GM19328 (cell line): ENCODE data around the gene LHFPL3.

Experiments
- ATAC-seq: cut with Tn5 transposase; IDR thresholded peaks from one replicate; pipeline ENCODE4 v1.9.1; 2021; ENCODE audit warnings: mild to moderate bottlenecking, moderate library complexity; ENCODE audit not compliant: unreplicated experiment

LHFPL3 gene

DNA sequence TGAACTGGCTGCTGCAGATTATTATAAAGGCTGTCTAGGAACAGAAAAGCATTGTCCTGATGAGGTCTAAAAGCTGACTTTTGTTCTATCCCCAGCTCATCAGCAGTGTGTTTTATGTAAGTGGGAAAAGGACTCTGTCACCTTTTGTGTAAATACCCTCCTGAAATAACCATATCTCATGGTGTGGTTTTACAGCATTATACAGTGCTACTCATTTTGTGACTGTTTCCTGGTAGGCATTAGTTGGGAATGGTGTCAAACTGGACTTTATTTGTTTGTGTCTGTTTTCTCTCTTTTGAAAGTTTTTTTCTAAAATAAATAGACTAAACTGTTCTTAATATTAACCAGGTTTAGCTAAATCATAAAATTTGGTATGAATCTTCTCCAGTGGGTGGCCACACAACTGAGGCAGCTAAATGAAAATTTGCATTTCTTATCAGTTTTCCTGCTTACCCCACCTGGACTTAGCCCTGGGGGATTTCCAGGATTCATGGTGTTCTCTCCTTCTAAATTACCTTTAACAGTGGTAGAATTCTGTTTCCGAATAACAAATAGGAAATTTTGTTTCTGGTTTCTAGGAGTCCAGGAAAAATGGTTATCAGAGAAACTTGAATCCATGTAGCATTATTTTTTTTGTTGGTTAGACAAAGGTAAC is 140.9 kb downstream of the LHFPL3 start:
- no peak for ATAC-seq

DNA sequence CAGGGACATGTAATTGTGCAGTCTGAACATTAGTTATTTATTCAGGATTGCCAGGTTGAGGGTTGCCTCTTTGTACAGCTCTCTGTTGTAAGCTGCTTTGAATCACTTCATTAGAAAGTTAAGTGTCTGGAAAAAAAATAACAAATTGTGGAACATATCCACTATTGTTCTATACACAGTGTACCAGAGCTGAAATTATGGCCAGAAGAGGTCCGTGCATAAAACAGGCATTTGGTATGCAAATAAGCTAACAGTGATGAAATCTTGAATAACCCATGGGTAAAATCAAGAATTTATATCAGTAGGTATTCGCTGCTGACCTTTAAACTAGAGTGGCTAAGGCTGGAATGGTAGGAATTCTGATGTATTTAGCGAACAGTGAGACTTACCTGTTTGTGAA is 152.1 kb downstream of the LHFPL3 start:
- ATAC-seq, result no peak

DNA sequence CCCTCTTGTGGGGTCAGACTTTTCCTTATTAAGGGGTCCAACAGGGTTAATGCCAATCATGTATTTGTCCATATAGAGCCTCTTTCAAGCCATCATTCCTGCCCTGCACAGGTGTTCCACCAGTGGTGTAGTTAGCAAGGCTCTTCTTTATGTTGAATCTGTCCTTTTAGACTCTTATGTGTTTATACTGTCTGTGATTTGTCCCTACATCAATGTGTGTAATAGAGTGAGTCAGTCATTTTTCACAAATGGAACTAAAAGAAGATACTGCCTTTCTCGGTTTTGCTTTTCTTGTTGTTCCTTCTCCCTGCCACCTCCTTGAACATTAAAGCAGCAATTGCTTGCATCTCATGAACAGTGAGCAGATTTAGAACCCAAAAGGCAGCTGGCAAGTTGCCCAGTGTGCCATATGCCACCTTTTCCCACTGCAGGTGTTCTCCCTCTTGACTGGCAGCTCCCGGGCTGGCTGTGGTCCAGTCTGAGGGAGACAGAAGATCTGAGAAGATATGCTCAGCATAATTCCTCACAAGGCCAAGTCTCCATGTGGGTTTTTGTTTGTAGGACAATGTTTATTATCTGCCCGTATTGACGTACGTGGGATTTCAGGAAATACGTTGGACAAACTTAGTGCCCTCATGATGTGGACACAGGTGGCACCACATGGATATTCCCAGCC is 154.1 kb downstream of the LHFPL3 start:
- ATAC-seq, result no peak

DNA sequence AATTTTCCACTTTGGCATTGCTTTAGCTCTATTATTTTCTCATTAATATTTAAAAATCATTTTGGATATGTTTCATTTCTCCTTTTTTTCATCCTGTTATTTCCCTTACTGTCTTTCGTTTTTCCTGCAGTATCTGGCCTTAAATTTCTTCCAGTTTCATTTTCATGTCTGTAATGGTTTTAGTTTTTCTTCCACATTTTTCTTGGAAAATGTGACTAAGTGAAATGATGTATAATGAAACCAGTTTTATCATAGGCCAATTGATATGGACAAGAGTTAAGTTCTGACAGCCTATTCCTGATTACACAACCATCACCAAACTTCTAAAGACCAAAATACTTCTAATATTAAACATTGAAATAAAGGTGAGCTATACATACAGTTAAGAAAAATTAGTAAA is 158.5 kb downstream of the LHFPL3 start:
- no peak for ATAC-seq

DNA sequence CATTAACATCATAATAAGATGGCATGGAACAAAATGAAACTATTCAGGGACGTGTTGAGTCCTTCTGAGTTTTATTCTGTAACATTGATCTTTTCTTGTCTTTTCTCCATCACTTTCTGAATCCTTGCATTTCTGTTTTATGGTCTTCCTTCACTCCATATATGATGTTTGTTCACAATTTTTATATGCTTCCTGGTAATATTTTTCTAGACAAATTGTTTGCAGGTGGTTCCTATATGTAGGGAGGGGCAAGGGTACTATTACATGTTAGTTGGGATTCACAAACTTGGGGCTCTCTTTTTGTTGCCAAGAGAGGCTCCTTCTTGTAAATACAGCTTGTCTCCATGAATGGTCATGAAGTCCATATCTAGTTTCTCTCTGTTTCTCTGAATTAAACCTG is 159.2 kb downstream of the LHFPL3 start:
- ATAC-seq, result no peak

DNA sequence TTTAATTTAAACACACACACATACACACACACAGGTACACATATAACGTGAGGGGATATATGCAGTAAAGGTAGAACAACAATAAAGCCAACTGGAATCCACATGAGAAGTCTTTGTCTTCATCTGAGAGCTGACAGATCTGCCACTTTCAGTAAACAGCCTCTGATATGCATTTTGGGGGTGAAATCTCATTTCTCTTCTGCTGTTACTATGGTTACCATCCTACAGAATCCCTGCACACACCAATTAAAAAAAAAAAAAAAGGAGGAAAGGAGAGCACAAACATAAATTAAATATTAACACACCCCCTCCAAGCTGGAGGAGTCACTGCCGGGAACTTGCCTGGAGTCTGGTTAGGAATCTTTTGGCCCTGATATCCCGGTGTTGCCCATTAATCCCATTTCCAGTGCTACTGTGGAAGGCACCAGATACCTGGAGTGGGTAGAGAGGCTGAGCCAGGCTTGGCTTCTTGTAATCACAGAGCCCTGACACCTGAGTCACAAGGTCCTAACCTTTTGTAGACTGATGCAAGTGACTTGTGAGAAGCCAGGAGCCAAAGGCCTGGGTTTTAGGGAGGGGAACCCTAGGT is 169.1 kb downstream of the LHFPL3 start:
- ATAC-seq, result no peak

DNA sequence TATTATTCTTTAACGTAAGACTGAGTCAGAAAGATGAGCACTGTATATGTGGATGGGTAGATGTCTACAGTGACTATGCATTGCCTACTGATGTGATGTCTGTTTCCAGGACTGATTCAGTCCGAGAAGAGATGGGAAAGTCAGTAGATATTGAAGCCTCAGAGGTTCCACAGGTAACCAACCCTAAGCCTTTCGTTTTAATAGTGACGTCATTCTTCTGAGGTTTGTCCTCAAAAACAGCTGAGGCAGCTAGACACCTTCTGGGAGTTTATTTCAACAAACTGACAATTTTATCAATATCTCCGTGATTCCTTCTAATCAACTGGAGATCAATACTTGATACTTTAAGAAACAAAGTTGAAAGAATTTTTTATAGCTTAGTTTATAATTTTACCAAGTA is 171.6 kb downstream of the LHFPL3 start:
- no peak for ATAC-seq

DNA sequence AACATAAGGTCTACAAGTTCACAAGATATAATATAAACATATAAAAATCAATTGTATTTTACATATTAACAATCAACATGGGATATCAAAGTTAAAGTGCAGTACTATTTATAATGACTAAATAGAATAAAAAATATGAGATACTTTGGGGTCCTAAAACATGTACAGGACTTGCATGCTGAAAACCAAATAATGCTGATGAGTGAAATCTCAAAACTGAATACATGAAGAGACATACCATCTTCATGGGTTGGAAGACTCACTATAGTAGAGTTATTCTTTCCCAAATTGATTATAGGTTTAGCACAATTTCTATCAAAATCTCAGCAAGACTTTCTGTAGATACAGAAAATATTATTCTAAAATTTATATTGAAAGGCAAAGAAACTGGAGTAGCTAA is 181.5 kb downstream of the LHFPL3 start:
- no peak for ATAC-seq

DNA sequence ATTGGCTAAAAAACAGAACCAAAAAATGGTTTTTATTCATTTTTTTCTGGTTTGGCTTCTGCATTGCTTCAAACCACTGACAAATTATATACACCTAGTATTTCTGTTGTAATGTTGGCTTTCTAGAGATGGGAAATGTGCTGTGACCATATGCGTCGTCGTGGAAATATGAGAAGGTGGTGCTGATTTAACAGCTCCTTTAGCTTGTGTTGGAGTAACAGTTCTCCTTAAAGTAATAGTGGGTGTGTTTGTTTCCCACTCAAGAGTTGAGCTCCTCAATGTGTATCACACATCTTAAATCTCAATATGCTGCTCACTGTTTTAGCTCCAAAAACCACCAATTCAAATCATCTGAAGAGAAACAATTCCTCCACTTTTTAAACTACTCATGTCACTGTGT is 196.4 kb downstream of the LHFPL3 start:
- ATAC-seq, result no peak

DNA sequence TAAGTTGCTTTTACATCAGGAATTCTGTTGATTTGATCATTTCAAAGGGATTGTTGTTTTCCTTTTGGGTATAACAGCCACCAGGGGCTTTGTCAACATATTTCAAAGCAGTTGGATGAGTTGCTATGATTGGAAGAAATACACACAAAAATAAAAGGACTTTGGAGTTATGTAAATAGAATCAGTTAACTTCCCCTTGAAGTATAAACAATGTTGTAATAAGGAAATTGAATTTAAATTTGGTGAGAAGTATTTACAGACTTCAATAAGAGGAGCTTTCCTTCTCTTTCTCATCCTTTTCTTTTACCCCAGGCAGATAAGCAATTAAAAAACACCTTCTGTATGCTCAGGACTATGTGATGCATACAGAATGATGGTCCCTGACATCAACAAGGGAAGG is 199.7 kb downstream of the LHFPL3 start:
- ATAC-seq, result no peak

DNA sequence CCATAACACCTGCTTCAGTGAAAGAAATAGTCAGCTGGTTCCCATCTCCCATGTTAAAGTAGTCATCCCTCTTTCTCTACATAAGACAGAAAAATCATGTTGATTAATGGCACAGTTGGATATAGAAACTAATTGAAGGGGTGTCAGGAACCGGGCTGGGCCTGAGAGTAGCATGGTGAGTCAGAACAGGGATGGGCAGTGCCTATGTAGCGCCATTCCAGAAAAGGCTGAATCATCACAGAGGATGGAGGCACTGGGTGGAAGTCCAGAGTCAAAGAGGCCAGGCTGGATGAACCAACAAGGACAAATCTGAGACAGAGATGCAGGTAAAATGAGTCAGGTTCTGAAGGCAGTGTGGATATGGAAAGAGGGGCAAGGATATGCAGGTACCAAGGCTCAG is 201.2 kb downstream of the LHFPL3 start:
- ATAC-seq, result no peak

DNA sequence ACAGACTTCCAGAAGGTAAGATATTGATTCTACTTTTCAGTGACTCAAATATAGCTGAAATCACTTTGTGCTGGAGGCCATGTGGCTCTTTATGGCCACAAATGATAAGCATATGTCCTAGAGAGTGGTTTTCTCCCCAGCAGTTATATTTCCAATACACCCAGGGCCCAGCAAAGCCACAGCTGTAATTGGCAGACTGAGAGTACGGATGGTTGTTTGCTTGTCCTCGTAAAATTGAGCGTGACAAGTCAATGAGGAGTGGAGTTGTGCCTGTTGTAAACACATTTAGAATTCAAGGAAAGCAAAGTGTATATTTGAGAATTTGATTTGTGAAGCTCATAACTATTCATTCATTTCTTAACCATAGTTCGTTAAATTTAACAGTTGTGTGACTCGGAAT is 201.8 kb downstream of the LHFPL3 start:
- no peak for ATAC-seq

DNA sequence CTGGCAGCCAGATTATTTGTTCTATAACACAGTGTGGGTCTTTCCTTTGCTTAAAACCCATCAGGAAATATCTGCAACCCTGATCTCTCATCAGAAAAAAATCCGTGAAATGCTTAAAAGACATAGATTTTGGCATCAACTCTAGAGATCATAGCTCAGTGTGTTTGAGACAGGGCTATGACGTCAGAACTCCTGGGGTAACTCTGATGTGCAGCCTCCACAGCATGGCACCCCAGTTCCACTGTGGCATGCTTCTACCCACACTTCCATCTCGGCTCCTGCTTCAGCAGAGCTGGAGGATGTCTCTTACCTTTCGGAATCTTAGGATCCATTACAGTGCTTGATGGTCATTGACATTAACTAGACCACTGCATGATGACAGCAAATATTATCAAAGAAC is 205.7 kb downstream of the LHFPL3 start:
- ATAC-seq, result no peak

DNA sequence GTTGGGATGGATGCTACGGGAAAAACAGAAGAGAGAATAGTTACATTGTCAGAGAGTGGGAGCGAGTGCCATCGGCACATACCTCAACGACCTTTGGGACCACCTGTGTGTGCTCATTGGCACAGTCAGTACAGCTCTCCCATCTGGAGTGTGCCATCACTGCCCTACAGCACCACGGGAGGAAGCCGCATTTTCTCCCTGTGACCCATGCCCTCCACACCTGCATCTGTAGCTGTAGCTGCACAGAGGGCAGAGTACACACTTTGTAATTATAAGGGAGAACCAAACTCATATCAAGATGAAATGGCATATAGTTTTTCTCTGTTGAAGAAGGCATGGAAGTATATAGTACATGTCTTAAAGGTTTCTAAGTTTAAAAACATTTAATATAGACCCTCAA is 207.4 kb downstream of the LHFPL3 start:
- no peak for ATAC-seq

DNA sequence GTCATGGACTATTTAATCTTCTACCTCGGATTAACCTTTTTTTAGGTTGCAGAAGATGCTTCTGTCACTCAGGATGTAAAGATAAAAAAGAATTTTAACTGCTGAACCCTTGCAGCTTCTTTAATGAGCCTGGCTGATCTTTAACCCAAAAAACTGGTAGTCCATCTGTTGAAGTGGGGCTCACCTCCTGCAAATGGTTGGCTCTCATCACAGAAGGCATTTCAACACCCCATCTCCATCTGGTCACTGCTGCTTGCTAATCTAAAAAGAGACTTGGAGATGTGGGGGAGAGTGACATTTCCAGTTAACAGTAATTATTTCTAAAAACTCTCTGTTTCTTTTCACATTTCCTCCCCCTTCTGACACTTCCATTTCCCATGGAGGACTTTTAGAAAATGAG is 208.6 kb downstream of the LHFPL3 start:
- no peak for ATAC-seq

DNA sequence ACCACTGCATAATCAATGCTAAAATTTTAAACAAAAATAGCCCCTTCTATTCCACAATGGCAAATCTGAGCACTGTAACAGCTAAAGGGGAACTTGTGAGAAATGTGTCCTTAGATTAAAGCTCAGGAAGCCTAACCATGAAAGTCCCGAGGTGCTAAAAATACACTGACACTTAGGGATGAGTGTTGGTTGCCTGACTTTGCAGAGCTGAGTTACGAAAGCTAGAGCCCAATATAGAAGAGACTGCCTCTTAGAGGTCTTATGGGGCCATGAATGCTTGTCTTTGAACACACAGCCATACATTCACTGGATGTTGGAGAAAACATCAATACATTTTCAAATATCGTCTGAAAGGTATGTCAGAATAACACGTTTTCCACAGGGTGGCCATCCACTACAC is 209.7 kb downstream of the LHFPL3 start:
- ATAC-seq, result no peak

DNA sequence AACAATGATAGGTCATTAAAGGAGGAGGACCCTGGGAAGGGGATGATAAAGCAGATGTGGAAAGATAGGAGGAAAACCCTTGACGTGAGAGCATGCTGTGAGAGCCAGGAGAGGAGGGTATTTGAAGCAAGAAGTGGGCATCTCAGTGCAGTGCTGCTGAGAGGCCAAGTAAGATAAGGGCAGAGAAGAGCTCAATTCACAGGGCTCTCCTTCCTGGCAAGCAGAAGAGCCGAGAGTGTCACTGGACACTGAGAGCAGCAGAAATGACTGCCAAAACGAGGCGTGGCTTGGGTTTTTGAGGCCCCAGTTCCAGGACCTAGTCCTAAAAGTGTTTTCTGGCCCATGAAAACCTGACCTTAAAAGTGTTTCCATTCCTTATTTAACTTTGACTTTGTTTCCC is 213.5 kb downstream of the LHFPL3 start:
- no peak for ATAC-seq

DNA sequence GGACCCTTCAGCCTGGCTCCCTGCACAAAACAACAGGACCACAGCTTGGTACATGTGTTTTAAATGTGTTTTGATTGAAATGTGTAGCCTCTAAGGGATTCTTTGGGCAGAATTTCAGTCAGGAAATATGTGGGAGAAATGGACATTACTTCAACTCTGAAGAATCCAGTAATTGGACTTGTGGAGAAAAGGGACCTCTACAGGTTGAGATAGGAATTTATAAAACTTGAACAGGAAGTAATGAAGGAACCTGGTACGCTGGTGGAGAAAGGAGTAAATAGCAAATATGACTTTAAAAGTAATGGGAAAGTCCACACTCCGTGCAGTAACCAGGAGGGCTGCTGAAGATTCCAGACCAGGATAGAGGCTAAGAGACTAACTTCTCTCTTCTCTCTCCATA is 220.5 kb downstream of the LHFPL3 start:
- no peak for ATAC-seq

DNA sequence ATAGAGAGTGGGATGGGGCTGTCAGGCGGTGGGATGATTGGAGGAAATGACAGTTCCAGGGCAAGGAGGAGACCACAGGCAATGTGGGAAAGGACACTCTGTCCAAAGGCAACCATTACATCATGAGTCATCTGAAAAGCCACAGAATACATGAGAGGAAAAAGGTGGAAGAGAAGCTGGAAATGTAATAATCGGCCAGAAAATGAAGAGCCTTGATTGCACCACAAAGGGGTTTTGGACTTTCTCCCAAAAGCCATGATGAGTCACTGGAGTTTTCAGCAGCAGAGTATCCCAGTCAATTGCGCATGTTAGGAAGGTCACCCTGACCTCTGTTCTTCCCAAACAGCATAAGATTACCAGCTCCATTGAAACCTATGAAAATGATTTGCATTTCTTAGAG is 222.0 kb downstream of the LHFPL3 start:
- ATAC-seq, result no peak

DNA sequence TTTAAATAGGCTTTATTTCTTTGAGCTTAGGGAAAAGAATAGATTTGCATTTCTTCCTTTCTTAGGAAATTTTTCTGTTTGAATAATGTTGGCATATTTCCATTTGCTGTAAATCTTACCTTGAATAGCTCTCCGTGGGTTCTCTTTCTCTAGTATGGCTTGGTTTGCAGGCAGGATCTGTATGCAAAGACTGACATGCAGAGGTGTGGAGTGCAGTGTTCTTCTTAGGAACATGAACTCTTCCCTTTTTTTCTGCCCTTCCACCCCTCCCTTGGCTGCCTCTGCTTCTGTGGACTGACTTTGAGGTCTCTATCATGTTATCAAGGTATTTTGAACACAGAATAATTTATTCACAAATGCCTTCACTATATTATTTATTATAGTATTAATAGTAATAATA is 222.8 kb downstream of the LHFPL3 start:
- ATAC-seq, result no peak

DNA sequence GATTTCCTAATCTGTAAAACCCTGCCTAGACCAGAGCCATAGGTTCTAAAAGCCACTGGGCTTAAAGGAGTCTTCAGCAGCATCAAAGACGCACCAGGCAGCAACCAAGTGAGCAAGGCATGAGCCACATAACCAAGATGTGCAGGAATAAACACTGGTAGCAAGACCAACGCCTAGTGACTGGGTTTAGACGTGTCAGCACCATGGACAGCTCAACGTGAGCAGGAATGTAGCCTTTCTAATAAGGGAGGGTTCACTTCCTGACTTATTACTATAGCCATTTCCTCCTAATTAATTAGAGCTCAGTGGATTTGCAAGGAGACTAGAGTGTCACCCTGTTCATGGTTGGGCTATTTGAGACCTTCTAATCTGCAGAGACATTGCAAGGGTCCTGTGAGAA is 223.7 kb downstream of the LHFPL3 start:
- no peak for ATAC-seq

DNA sequence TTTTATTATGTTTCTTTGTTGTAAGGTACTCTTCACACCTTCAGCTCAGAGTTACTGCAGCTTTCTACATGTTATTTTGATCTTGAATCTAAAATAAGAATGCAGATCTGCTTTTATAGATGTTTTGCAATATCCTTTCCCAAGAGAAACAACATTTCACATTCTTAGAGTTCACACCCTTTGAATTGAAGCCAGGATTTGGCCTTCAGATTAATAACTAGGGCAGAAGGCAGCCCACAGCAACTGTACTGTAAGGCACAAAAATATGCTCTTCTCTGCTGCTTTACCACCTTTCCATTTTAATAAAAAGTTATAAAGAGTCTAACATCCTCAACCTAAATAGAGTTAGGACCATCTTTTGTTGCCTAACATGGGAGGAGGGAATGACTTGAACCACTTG is 224.7 kb downstream of the LHFPL3 start:
- no peak for ATAC-seq
